Stomach (tissue), 4 donors: ENCODE results near the gene DDI2.

Experiments used
- EP300 ChIP-seq: sonication (generic); formaldehyde crosslinking; IDR thresholded peaks from one replicate; pipeline ENCODE4 v1.6.1; 2017; ENCODE audit warnings: antibody characterized with exemption
- POLR2A ChIP-seq, 4 donors: fragments of 450-650 bp; IDR thresholded peaks; one replicate each; pipeline ENCODE4 v1.6.1; 2016; ENCODE audit warnings: antibody characterized with exemption in 4 of 4, control low read depth in 2 of 4, mild to moderate bottlenecking in 1 of 4, moderate library complexity in 1 of 4
- POLR2AphosphoS5 ChIP-seq, 3 donors: sonication (generic); formaldehyde crosslinking; IDR thresholded peaks; one replicate each; pipeline ENCODE4 v1.6.1; 2016; ENCODE audit warnings: antibody characterized with exemption in 3 of 3
- TF ChIP-seq, protein P1 (sequence below), 7 experiments: fragments of 450-650 bp in 4 of 7; fragments of 200-600 bp in 3 of 7; sonication (generic) in 3 of 7; IDR thresholded peaks; one replicate each; pipeline ENCODE4 v1.5.1; 2016 to 2019; ENCODE audit warnings: antibody characterized with exemption in 7 of 7, control low read depth in 2 of 7, mild to moderate bottlenecking in 1 of 7

DNA sequence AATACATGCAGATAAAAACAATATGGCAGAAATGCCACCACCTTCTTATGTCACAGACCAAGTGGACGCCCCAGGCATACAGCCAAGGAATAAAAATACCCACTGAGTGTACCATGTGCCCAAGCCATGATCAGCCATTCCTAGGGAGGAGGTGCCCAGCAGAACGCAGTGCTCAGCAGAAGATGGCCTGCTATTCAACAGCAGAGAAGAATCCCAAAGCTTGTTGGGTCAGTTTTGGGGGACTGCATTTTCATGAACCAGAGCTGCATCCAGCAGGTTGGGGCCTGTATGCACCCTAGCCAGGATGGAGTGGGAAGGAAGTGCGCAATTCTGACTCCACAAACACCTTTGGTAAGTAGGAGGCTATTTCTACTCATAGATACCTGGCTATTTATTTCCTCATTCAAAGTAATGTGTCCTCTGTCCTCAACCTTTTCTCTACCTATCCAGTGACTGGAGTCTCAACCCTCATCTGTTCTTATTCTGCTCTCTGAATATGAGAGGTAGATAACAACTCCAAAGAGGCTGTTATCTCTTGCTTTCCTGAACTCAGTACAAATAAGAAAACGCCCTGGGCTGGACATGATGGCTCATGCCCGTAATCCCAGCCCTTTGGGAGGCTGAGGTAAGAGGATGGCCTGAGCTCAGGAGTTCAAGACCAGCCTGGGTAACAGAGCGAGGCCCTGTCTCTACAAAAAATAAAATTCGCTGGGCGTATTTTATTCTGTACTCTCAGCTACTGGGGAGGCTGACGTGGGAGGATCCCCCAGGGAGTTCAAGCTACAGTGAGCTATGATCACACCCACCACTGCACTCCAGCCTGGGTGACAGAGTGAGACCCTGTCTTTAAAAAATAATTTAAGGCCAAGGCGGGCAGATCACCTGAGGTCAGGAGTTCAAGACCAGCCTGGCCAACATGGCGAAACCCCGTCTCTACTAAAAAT, 64.4 kb downstream of the DDI2 start:
- TF ChIP-seq, protein P1, sequence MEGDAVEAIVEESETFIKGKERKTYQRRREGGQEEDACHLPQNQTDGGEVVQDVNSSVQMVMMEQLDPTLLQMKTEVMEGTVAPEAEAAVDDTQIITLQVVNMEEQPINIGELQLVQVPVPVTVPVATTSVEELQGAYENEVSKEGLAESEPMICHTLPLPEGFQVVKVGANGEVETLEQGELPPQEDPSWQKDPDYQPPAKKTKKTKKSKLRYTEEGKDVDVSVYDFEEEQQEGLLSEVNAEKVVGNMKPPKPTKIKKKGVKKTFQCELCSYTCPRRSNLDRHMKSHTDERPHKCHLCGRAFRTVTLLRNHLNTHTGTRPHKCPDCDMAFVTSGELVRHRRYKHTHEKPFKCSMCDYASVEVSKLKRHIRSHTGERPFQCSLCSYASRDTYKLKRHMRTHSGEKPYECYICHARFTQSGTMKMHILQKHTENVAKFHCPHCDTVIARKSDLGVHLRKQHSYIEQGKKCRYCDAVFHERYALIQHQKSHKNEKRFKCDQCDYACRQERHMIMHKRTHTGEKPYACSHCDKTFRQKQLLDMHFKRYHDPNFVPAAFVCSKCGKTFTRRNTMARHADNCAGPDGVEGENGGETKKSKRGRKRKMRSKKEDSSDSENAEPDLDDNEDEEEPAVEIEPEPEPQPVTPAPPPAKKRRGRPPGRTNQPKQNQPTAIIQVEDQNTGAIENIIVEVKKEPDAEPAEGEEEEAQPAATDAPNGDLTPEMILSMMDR (IDR thresholded peaks at IDR 0.05) = no peak
- TF ChIP-seq POLR2A (IDR thresholded peaks at IDR 0.05) (no peak), EP300 (no peak), POLR2AphosphoS5 (IDR thresholded peaks at IDR 0.05) (no peak)
